C4-2B (cell line): ENCODE results near the gene RDX.

Experiments
- CTCF ChIP-seq: fragments of 450-650 bp; conservative IDR thresholded peaks from 2 replicates; pipeline ENCODE4 v1.5.1; 2017; ENCODE audit warnings: mild to moderate bottlenecking
- ZFX ChIP-seq: fragments of 450-650 bp; IDR thresholded peaks from 2 replicates; pipeline ENCODE4 v1.6.1; 2017

- TF ChIP-seq CTCF (no peak), ZFX (no peak)
These were observed 53.7 kb downstream of the RDX start for GRCh38 chr11:110242746-110243145.
